GM12878 (cell line): Measurements from ENCODE around the gene NUCB1.

Source experiments
- CHD2 ChIP-seq: IDR thresholded peaks from 2 replicates; pipeline ENCODE4 v1.6.1; 2011; ENCODE audit warnings: low read depth, low read length, improper control_type of control experiment, borderline replicate concordance
- STAT3 ChIP-seq: IDR thresholded peaks from 2 replicates; pipeline ENCODE4 v1.6.1; 2011; ENCODE audit warnings: low read depth, low read length, improper control_type of control experiment

- no peak for TF ChIP-seq STAT3
- no peak for TF ChIP-seq CHD2
These were observed 38.1 kb downstream of the NUCB1 start for GRCh38 chr19:48938256-48938655.
